Astrocyte (in vitro differentiated cells and primary cell): ENCODE measurements around the gene ACBD7.

Source experiments
- EZH2 ChIP-seq: IDR thresholded peaks from 2 replicates; pipeline ENCODE4 v1.6.1; 2012; ENCODE audit warnings: mild to moderate bottlenecking, low read length, inconsistent platforms; ENCODE audit not compliant: insufficient read depth
- TF ChIP-seq, protein P1 (sequence below): IDR thresholded peaks from 2 replicates; pipeline ENCODE4 v1.5.1; 2011; ENCODE audit warnings: low read depth, mild to moderate bottlenecking, inconsistent platforms, low read length, moderate library complexity; ENCODE audit not compliant: insufficient read depth

DNA sequence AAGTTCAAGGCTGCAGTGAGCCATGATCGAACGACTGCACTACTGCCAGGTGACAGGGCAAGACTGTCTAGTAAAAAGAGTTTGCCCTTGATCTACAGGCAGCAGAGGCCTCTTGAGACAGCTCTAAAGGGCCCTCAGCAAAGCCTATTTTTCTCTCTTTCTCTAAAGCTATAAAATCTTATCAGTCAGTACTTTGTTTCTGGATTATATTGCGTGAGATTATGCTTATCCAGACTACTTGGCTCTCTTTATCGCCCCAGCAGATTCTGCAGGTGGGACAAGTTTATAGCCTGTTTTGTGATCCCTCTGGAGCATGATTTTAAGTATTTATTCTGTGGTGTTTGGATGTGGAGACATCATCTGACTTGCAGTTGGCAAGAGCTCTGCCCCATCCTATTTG, 11.3 kb upstream of the ACBD7 start:
- TF ChIP-seq, protein P1, sequence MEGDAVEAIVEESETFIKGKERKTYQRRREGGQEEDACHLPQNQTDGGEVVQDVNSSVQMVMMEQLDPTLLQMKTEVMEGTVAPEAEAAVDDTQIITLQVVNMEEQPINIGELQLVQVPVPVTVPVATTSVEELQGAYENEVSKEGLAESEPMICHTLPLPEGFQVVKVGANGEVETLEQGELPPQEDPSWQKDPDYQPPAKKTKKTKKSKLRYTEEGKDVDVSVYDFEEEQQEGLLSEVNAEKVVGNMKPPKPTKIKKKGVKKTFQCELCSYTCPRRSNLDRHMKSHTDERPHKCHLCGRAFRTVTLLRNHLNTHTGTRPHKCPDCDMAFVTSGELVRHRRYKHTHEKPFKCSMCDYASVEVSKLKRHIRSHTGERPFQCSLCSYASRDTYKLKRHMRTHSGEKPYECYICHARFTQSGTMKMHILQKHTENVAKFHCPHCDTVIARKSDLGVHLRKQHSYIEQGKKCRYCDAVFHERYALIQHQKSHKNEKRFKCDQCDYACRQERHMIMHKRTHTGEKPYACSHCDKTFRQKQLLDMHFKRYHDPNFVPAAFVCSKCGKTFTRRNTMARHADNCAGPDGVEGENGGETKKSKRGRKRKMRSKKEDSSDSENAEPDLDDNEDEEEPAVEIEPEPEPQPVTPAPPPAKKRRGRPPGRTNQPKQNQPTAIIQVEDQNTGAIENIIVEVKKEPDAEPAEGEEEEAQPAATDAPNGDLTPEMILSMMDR: no peak
- TF ChIP-seq EZH2: no peak
